ENCODE results near the gene BCL2L15.

BCL2L15 gene

GRCh38 chr1:113912594-113913311 is 25.4 kb upstream of the BCL2L15 start:
- DNase-seq, result peak in 14 of 58 donors; percentile 1 to 28 (median 10)

- peak in 8 of 58 donors; percentile 18 to 71 (median 46) for DNase-seq
These were observed 18.1 kb upstream of the BCL2L15 start for GRCh38 chr1:113905435-113905861.

GRCh38 chr1:113904674-113905434 is 17.5 kb upstream of the BCL2L15 start, which contains the start of the genes AP4B1 and DCLRE1B:
TSS of gene AP4B1 (minus strand) at chr1:113904799. CDS start at chr1:113904717, 82 bp downstream.
TSS of gene DCLRE1B (plus strand) at chr1:113905326. CDS start at chr1:113905587, 261 bp downstream.
- peak; percentile 77 to 99 (median 98) for DNase-seq

- DNase-seq, result peak in 9 of 58 donors; percentile 40 to 71 (median 61)
These were observed 16.9 kb upstream of the BCL2L15 start for GRCh38 chr1:113904293-113904673.

- DNase-seq, result peak in 3 of 58 donors; percentile 25 to 32 (median 27)
These were observed 16.3 kb upstream of the BCL2L15 start for GRCh38 chr1:113903501-113904292.

- DNase-seq, result no peak
These were observed 13.8 kb upstream of the BCL2L15 start for GRCh38 chr1:113901191-113901590.

- no peak for DNase-seq
These were observed 11.7 kb upstream of the BCL2L15 start for GRCh38 chr1:113899111-113899510.

- DNase-seq, result no peak
These were observed 10.9 kb upstream of the BCL2L15 start for GRCh38 chr1:113898241-113898814.

GRCh38 chr1:113895961-113896360 is 8.6 kb upstream of the BCL2L15 start:
- no peak for DNase-seq

GRCh38 chr1:113895098-113895497 is 7.7 kb upstream of the BCL2L15 start:
- DNase-seq, result peak in 13 of 58 donors; percentile 3 to 40 (median 11)

- DNase-seq, result no peak
These were observed 5.9 kb upstream of the BCL2L15 start for GRCh38 chr1:113893267-113893666.

GRCh38 chr1:113891631-113892220 is 4.3 kb upstream of the BCL2L15 start:
- no peak for DNase-seq

GRCh38 chr1:113890816-113891215 is 3.4 kb upstream of the BCL2L15 start:
- no peak for DNase-seq

GRCh38 chr1:113886417-113887401 is 672 bp downstream of the BCL2L15 start:
- DNase-seq, result no peak

- DNase-seq, result no peak
These were observed 5.7 kb downstream of the BCL2L15 start for GRCh38 chr1:113881661-113882060.

- DNase-seq, result no peak
These were observed 7.7 kb downstream of the BCL2L15 start for GRCh38 chr1:113879739-113880038.

GRCh38 chr1:113876176-113876575 is 11.2 kb downstream of the BCL2L15 start:
- no peak for DNase-seq

- peak in 12 of 58 donors; percentile 1 to 45 (median 7) for DNase-seq
These were observed 11.7 kb downstream of the BCL2L15 start for GRCh38 chr1:113875714-113876113.

All from anterior cingulate cortex (tissue), 58 donors.